NK-92 (cell line): Measurements from ENCODE around the gene ERGIC1.
"Not testable (repeated sequence)": the region's sequence is repeated elsewhere in the genome, so short reads cannot be mapped to it uniquely, and the experiment has no call there.

Experiments used
- DNase-seq: peaks from one replicate; lab custom pipeline; 2025; ENCODE audit not compliant: unreplicated experiment; lab: John Stamatoyannopoulos, UW

ERGIC1 gene, protein sequence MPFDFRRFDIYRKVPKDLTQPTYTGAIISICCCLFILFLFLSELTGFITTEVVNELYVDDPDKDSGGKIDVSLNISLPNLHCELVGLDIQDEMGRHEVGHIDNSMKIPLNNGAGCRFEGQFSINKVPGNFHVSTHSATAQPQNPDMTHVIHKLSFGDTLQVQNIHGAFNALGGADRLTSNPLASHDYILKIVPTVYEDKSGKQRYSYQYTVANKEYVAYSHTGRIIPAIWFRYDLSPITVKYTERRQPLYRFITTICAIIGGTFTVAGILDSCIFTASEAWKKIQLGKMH

DNA sequence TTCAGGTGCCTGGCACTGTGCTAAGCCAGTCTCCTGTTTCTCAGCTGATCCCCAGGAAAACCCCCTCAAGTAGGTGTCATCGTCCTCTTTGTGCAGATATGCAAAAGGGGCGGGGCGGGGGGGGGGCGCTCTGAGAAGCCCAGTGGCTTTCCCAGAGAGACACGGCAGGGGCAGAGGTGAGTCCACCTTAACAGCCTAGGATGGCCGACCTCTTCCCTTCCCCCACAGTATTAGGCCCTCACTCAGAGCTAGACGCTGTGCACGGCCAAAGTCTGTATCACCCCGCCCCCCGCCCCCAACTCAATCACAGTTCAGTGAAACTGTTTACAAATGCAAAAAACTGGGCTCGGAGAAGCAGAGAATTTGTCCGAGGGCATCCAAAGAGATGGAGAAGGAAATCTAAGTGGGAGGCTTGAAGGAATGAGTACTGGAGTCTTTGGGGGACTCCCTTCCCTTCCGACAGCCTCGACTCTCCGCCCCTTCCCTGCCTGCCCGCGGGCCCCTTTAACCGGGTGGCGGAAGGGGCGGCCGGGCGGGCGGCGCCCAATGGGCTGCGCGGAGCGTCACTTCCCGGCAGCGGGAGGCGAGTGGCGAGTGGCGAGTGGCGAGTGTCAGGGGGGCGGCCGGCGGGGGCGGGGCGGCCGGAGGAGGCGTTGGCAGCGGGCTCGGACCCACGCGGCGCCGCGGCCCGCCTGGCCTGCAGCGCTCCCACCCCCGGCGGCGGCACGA lies at the start of gene ERGIC1:
ERGIC1 (plus strand) TSS at position 566 of the 729 bp plus-strand sequence; CDS start at position 729, 163 bp downstream.
- DNase-seq = no peak

DNA sequence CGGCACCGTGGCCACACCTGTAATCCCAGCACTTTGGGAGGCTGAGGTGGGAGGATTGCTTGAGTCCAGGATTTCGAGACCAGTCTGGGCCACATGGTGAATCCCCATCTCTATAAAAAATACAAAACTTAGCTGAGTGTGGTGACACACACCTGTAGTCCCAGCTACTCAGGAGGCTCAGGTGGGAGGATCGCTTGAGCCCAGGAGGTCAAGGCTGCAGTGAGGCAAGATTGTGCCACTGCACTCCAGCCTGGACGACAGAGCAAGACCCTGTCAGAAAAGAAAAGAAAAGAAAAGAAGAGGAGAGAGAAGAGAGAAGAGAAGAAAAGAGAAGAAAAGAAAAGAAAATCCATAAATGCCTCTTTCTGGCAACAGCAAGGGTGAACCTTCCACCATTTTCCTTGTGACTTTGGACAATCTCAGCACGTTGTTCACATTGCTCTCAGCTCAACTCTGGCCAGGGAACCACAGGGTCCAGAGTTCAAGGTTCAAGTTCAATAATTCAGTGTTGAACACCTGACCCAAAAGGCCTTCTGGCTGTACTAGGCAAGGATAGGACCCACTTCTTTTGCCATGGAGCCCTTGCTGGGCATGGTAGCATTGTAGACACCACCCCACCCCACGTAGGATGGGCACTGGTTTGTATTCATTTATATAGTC lies 48.5 kb upstream of the ERGIC1 start:
- DNase-seq = no peak

DNA sequence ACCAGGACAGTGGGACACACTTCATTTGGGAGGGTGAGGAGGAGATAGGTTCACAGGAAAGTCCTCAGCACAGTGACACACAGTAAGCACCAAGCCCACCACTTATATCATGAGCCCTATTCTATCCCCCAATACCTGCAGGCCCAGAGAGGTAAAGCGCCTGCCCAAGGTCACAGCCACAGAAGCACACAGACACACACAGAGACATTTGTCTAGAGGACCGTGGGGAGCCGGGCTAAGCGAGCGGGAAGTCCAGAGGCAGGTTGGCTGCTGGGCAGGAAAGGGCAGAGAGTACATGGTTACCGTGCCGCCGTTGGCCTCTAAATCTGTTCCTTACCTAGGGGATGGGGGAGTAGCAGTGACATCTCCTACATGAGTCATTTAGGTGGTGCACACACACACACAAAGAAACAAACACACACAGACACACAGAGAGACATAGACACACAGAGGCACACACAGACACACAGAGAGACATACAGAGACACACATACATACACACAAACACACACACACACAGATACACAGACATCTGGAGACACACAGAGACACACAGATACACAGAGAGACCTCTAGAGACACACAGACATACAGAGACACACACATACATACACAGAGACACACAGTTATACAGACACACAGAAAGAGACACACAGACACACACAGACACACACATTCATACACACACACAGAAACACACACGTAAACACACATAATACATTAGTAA lies 47.2 kb upstream of the ERGIC1 start:
- no peak for DNase-seq

DNA sequence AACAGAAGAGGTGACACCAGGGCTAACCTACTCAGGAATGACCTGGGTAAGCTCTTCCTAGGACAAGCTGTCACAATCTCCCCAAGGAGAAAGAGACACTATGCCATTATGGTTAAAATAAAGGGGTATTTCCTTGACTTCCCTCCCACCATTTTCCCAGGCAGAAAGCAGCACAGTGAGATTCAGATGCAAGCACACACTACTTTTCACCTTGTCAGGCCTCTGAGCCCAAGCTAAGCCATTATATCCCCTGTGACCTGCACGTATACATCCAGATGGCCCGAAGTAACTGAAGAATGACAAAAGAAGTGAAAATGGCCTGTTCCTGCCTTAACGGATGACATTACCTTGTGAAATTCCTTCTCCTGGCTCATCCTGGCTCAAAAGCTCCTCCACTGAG lies 46.5 kb upstream of the ERGIC1 start:
- DNase-seq = not testable (repeated sequence)

DNA sequence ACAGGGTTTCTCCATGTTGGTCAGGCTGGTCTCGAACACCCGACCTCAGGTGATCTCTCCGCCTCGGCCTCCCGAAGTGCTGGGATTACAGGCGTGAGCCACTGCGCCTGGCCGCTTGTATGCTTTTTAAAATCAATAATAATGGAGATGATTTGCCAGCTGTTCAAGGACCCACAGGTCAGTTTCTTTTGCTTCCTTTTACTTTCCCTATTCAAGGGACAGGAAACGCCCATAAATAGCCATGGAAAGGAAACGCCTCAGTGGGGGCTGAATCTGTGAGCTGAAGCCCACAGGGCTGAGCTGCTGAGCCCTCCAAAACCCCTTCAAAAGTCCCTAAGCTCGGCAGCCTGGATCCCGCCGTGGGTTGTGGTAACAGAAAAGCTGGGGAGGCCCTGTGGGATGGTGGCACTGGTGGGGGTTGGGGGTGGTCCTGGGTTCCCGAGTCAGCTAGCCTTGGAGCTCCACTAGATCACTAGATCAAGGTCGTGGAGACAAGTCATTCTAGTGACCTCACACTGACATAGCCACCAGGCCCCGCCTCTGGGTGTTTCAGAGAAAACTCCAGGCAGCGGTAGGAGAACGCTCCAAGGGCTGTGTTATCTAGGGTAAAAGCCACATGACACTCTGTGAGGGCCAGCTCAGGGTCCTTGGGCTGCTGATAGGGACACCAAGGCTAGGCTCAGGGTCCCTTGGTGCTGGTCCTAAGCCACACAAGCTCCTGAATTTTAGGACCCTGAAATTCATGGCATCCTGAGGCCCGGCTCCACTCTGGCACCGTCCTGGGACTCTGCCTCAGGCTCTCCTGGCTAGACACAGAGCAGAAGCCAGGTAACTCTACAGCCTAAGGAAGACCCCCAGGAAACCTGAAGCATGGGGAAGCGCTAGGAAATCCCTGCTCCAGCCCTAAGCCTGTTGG lies 45.0 kb upstream of the ERGIC1 start:
- DNase-seq = no peak

DNA sequence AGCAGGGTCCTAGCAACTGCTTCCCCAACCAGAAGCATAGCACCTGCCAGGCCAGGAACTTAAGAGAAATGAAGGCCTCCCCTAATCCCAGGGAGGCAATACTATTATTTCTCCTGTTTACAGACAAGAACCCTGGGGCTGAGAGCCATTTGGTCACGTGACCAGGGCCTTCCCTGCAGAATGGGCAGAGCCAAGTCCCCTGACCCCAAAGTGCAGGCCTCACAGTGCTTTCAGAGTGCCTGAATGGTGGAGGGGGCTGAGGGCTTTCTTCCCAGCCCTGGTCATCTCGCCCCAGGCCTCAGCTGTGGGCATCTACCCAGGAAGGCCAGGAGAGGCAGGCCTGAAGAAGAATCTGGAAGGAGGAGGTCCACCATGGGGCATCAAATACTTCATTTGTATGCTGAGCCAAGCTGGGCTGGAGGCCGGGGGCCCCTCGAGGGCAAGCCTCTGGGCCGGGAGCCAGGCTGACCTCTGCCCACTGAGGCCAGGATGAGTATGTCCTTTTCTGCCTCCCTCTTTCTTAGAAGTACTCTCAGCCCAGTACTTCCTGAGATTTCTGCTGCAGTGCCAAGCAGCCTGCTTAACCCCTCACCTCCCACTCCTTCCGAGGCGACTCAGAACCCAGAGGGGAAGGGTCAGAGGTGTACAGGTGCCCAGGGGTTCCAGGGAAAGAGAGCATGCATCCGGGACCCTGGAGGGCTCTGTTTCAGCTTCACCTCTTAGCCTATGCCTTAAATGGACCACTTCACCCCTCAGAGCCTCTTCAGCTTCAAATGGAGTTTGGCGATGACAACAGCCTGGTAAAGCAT lies 44.2 kb upstream of the ERGIC1 start:
- DNase-seq = no peak

DNA sequence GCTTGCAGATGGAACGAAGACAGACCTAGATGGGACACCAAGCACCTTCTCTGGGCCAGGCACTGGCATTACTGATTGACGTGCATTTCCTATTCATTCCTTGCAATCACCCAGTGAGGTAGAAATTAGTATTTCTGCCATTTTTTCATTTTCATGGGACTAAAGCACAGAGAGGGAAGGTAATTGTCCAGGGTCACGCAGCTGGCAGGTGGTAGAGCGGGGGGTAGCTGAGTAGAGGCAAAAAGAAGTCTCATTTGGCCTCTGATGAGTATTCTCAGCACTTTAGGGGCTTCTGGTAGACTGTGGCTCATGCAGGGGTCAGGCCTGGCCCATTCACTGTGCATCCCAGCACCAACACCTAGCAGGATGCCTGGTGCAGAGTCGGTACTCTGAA lies 43.6 kb upstream of the ERGIC1 start:
- DNase-seq = no peak

DNA sequence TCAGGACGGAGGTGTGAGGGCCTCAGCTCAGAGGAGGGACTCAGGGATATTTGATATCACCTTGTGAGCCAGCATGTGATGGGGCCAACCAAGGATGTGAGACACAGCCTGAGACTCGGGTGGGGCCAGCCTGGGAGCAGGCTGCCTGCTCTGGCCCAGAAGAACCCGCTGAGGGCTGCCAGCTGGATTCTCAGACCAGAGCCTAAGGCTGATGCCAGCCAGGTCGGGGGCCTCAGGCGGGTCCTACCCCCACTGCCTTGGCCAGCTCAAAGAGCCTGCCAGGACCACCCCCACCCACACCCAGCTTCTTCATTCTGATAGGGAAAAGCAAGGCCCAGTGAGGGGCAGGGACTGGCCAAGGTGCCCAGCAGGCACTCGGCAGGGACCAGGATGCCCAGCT lies 42.8 kb upstream of the ERGIC1 start:
- no peak for DNase-seq

DNA sequence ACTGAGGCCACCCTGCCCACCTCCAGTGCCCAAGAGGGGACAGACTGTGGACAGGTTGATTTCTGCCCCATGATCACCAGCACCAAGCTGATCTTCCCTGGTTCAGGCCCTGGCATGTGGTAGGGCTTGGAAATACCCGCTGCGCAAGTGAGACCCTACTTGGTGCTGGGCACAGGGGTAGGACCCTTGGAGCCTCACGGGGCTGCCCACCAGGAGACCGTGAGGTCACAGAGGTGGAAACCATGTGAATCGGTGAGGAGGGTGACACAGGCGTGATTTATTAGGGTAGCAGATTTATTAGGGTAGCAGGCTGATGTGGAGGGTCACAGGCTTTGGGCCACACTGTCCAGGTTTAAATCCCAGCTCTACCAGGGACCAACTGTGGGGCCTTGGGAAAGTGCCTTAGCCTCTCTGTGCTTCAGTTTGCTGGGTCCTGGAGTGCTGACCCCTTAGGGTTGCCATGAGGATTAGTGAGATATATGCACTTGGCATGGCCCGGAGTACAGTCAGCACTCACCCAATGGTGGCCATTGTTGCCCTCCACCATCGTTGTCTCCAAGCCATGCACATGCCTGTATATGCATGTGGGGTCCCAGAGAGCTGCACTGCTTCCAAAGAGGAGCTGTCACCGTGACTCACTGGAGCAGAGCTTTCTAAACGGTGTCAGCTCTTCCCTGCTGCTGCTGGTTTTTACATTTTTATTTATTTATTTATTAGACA lies 42.2 kb upstream of the ERGIC1 start:
- DNase-seq = no peak

DNA sequence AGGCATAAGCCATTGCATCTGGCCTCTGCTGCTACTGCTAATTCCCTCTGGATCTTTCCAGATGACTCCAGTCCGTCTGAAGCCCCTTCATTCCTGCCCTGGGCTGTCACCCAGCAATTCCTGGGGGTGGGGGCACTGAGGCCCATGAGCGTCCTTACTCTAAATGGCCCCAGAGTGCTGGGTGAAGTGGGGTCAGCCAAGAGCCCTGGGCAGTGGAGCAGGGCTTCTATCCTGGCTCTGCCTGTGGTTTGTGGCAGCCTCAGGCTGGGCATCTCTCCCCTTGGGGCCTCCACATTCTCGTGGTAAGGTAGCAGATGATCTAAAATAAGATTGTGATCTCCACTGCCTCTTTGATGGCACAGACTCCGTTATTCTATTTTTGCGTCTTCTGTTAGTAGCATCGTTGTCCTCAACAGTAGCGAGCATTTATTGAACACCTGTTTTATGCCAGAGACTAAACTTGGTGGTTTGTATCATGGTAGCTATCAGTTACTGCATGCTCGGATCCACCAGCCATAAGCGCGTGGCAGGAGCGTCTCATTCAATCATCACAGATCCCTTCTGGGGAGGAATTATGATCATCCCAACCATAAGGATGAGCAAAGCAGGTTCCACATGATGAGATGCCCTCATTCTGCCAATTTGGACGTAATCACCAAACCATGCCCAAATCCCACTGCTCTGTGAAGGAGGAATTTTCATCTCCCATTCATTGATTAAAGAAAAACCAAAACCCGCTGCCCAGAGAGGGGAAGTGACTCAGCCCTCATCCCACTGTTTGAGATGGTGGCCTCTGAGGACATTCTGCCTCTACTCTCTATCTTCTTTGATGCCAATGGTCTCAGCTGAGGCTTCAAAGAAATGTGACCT lies 41.1 kb upstream of the ERGIC1 start:
- DNase-seq = no peak

DNA sequence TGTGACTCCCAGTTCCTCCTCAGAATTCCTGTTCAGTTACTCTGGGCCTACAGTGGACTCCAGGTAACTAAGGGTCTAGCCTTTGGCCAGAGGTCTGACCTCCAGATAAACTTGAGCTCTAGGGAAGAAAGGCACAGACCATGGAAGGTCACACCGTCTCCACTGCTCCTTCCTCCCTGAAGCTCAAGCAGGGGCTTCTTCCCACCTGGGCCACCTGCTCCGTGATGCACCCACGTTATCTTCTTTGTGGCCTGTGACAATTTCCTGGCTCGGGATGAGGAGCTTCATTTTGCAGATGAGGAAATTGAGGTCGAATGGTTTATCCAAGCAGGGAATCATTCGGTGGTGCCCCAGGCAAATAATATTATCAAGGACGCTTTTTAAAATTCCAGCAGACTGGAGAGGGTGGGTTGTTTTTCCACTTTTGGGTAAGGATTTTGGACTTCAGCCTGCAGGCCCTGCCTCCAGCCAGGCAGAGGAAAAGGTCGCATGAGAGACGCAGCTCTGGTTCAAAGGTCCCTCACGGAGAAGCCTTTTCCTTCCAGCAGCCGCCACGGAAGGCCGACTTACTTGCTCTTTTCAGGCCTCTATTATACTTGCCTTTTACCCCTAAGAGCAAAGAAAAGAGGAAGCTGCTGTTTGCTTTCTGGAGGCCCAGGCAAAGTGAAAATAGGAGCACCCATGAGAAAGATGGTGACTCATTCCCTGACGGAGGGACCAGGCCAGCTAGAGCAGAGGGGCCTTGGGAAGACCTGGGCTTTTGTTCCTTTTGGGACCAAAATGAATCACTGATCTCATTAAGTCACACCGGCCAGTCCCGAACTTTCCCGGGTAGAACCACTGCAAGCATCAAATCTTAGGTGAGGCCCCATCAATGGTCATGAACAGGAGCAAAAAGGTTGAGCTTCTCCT lies 40.2 kb upstream of the ERGIC1 start:
- DNase-seq = no peak

DNA sequence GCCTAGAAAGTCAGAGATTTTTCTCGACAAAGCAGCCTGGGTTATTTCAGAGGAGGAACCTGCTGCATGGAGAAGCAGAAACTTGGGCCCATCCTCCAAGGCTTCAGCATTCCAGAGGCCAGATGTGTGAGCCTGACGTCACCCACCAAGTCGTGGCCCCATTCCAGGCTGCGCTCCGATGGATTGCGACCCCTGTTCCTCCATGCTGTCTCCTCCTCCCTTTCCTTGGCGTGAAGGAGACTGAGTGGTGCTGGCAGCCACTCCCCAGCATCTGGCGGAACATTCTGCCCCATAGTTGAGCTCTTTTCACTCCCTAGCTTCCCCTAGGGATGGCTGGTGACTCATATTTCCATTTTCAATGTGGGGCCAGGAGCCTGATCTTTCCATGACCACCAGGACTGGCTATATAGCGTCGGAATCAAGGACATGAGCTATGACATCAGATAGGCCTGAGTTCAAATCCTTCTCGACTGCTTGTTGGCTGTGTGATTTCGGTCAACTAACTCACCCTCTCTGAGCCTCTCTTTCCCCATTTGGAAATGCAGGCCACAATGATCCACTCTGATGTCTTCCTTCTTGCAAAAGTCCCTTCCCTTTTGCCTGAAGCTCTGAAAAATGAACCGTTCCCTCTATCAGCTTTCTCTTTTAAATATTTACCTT lies 38.6 kb upstream of the ERGIC1 start:
- no peak for DNase-seq

DNA sequence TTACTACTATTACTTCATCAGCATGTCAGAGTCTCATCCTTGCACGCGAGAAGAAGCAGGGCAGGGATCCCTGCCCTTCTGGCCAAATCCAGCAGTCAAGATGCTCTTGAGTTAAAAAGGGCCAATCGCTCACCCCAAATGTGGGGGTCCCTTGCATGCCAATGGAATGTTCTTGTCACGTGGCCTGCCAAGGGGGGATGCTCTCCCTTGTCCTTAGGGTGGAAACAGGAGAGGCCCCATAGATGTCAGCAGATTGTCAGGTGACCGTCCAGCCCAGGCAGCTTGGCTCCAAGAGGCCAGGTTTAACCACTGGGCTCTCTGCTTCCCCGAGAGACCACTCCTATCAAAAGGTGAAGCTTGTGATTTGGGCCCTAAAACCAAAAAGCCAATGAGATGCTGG lies 37.7 kb upstream of the ERGIC1 start:
- no peak for DNase-seq

DNA sequence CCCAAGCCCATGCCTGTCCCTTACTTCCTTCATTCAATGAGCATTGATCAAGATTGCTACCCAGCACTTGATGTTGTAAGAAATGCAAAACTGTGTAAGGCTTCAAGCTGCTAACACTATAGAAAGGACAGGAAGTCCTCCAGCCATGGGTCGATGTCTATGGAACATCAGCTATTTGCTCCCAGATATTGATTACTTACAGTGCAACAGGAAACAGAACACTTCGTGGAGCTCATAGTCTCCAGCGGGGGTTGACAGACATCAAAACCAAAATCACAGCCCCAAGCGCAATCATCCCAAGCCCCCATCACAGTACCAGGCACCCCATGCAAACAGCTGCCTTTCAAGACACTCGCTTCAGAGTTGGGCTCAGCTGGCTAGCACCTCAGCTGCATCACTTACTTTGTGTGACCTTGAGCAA lies 36.3 kb upstream of the ERGIC1 start:
- no peak for DNase-seq

DNA sequence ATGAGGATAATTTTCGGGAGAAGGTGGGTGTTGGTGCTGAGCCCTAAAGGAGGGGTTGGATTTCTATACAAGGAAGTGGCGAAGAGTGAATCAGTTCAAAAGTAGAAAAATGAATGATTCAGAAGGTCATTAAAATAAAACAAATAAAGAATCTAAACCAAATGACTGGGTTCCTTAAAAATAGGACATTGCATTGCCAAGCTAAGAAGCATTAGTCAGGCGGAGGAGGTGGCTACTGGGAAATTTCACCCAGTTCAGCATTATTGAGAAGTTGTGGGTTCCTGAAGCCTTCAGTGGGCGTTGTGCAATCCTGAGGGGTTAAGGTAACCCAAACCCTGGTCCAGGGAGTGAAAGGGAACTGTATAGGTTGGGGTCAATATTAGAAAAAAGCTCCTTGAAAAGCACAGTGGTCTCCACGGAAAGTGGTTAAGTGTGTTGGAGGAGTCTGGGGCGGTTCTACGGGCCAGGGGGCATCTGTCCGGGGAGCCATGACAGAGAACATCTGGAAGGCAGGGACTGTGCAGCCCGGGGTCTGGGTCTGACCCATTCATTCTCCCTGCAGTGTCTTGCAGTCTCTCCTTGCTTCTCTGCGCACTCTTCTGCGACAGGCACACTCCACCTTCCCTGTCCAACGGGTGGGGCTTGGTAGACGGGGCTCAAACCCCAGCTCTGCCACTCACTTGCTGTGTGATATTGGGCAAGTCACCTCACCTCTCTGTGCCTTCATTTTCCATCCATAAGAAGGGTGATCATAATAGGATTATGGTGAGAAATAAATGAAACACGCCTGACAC lies 35.4 kb upstream of the ERGIC1 start:
- DNase-seq = no peak

DNA sequence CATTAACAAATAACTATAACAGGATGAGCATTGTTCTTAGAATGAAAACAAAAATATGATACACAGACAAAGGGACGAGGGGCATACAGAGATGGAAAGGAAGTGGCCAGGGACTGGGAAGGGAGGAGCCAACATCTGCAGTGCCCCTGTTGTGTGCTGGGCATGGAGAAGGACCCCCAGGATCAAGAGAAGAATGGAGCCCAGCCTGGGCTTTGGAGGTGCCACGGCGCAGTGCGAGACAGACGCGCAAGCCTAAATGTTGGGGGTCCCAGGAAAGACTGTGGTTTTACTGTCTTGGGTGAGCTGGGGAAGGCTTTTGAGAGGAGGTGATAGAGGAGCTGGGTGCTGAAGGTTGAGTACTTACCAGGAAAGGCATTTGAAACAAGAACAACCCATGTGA lies 34.6 kb upstream of the ERGIC1 start:
- DNase-seq = no peak
